ENCODE data around the gene CNOT3.
A peak's percentile ranks its signal among the peaks of the same experiment; 100 is the strongest.
"Not testable (repeated sequence)": the region's sequence is repeated elsewhere in the genome, so short reads cannot be mapped to it uniquely, and the experiment has no call there.

Gene CNOT3
- long read RNA-seq, donor 1, full-length matches to known transcripts: 2 of 9 reads
- long read RNA-seq, donor 1, partial matches to known transcripts: 7 of 9 reads
- long read RNA-seq, donor 1, other reads (novel, unspliced or antisense): 0 of 9 reads
- long read RNA-seq, donor 2, partial matches to known transcripts: 6 of 7 reads
- long read RNA-seq, donor 2, other reads (novel, unspliced or antisense): 0 of 7 reads
- long read RNA-seq, donor 3: 0 reads
- long read RNA-seq, donor 4, partial matches to known transcripts: 22 of 25 reads
- long read RNA-seq, donor 4, other reads (novel, unspliced or antisense): 0 of 25 reads
- long read RNA-seq, donor 5, partial matches to known transcripts: 28 of 29 reads
- long read RNA-seq, donor 5, other reads (novel, unspliced or antisense): 0 of 29 reads
- long read RNA-seq, donor 6, partial matches to known transcripts: 26 of 30 reads
- long read RNA-seq, donor 6, other reads (novel, unspliced or antisense): 0 of 30 reads
- long read RNA-seq, donor 7, partial matches to known transcripts: 71 of 74 reads
- long read RNA-seq, donor 7, other reads (novel, unspliced or antisense): 0 of 74 reads
- long read RNA-seq, donor 8, partial matches to known transcripts: 11 of 21 reads
- long read RNA-seq, donor 8, other reads (novel, unspliced or antisense): 9 of 21 reads

- no peak for DNase-seq
These were observed at the start of gene CNOT3 for GRCh38 chr19:54137699-54138488. TSS of gene CNOT3 (plus strand) at chr19:54137762. CDS start at chr19:54142979, 5,217 bp downstream.

DNA sequence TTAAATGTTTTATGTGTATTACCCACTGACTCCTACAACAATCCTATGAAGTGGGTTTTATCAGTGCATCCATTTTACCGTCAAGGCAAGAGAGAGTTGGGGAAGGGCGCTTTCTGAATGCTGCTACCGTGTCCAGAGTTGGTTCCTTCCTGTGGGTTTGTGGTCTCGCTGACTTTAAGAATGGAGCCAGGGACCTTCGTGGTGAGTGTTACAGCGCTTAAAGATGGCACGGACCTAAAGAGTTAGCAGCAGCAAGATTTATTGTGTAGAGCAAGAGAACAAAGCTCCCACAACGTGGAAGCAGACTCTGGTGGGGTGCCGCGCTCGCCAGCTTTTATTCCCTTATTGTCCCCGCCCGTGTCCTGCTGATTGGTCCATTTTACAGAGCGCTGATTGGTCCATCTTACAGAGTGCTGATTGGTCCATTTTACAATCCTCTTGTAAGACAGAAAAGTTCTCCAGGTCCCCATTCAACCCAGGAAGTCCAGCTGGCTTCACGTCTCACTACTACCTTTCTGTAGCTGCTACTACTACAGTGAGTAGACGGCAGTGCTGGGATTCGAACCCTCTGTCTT, 43.0 kb upstream of the CNOT3 start:
- DNase-seq: no peak

GRCh38 chr19:54095136-54095858, 42.3 kb upstream of the CNOT3 start:
- DNase-seq: no peak

GRCh38 chr19:54095859-54096616, 41.5 kb upstream of the CNOT3 start:
- peak; percentile 55 for DNase-seq

DNA sequence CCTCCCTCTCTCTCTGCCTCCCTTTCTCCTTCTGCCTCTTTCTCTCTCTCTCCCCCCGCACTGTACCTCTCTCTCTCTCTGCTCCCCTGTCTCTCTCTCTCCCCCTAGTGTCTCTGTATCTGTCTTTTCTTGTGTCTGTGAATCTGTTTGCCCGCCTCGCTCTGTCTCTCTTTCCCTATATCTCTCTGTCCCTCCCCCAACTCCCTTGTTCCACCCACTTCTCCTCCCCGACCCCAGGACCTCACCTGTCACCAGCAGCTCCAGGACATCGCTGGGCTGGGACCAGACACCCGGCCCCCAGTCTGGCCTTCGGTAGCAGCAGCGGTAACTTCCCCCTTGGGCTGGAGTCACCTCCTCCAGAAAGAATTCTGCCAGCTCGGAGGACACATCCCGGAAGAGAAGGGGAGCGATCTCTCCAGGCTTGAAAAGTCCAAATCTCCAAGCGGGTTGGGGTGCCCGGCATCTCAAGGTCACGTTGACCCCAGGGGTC, 40.9 kb upstream of the CNOT3 start:
- no peak for DNase-seq

DNA sequence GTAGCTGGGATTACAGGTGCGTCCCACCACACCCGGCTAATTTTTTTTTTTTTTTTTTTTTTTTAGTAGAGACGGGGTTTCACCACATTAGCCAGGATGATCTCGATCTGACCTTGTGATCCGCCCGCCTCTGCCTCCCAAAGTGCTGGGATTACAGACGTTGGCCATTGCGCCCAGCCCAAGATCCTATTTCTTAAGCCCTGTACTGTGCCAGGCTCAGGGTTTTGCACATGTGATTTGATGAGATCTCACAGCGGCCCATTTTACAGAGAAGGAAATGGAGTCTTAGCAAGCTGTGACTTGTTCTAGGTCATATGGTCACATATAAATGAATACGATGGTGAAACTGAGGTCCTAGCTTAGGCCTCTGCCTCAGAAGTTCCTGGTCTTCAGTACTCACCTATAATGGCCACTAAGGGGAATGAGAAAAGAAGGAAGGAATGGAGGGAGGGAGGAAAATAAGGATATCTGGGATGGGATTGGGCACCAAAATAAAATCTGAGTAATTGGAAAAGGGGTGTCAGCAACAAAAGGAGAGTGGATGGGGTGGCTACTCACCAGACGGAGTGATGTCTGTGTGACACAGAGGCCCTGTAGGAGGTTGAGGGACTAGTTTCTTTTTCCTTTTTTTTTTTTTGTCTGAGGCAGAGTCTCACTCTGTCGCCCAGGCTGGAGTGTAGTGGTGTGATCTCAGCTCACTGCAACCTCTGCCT, 38.2 kb upstream of the CNOT3 start:
- DNase-seq: no peak

GRCh38 chr19:54099903-54100255, 37.7 kb upstream of the CNOT3 start:
- DNase-seq: not testable (repeated sequence)

DNA sequence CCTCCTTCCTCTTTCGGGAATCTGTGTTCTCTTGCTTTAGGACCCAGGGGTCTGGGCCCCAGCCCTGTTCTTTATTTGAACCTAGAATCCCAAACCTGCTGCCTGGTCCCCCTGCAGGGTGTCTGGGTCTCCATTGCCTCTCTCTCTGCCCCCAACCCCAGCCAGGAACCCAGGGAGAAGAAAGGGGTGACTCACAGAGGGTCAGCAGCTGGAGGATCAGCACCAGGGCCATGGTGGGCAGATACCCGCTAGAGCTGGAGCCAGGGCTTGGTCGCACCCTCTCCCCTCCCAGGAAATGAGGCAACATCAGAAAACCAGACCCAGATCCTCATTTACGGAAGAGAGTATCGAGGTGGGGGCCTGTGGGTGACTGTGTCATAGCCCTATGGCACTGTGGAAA, 37.0 kb upstream of the CNOT3 start, which contains the start of gene OSCAR:
OSCAR (minus strand) TSS at position 243 of the 400 bp plus-strand sequence; CDS start at position 232, 11 bp downstream.
- no peak for DNase-seq

- DNase-seq: peak; percentile 75
These were observed 35.0 kb upstream of the CNOT3 start, which contains the start of gene NDUFA3 for GRCh38 chr19:54102421-54103169. TSS of gene NDUFA3 (plus strand) at chr19:54102855. CDS start at chr19:54102879, 24 bp downstream.

- no peak for DNase-seq
These were observed 32.4 kb upstream of the CNOT3 start for GRCh38 chr19:54104998-54105715.

GRCh38 chr19:54105796-54106195, 31.8 kb upstream of the CNOT3 start:
- DNase-seq: no peak

- no peak for DNase-seq
These were observed 30.8 kb upstream of the CNOT3 start for GRCh38 chr19:54106716-54107115.

GRCh38 chr19:54107876-54108490, 29.6 kb upstream of the CNOT3 start:
- no peak for DNase-seq

DNA sequence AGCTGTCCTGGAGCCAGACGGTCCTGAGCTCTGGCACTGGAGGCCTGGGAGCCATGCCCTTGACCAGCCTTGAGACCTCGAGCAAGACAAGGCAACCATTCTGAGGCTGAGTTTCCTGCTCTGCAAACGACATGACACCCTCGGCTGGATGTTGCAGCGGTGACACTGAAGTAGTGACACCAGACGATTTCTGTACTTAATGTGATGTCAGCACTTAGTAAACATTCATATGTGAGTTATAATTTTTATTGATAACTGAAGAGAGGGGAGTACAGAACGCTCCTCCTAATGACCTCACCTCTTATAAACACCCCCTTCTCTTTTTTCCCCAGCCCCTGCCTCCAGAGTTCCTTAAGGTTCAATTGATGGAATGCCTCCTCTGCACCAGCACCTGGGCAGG, 29.1 kb upstream of the CNOT3 start:
- DNase-seq: no peak

DNA sequence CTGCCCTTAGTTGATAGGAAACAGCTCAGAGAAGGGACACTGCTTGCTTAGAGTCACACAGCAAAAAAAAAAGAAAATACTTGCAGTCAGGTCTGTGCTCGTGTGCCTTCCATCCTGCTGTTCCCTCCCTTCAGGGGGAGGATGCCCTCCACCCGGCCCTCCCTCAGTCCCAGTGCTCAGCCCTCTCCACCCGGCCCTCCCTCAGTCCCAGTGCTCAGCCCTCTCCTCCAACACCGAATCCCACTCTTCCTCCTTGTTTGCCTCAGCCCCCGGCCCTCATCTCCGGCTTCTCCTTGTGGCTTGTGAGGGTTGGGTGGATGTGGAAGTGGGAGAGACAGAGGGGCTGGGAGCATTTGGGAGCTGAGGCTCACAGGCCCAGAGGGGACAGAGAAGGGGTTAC, 27.9 kb upstream of the CNOT3 start:
- no peak for DNase-seq

DNA sequence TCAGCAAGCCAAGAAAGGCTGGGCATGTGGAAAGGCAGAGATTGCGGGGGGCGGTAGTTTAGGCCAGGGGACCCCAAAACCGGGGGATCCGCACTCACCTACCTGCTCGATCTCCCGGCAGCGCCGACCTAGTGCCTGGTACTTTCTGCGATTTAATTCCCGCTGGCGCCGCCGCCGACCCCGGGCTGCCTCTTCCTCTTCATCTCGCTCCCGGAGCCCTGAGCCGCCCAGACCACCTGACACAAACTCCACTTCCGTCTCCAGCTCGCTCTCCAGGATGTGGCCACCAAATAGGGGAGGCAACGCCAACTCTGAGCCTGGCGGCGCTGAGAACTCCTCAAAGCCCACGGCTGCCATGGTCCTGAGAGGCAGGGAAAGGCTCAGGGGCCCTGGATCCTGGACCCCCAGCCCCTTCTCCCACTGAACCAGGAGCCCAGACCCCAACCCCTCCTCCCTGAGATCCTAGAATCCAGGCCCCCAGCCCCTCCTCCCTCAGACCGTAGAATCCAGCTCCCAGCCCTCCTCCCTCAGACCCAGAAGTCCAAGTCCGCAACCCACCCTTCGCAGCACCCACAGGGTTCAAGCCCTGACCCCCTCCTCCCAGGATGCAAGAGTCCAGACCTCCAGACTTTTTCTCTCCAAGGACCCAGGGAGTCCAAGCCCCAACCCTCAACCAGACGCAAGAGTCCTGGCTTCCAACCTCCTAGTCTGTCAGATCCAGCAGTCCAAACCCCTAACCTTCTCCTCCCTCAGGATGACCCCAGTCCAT, 23.0 kb upstream of the CNOT3 start:
- no peak for DNase-seq
